Lower leg skin (tissue), 4 donors: ENCODE results near the gene WNK4. TPM values are rescaled to one million over a fixed set of nuclear protein-coding genes. Genes with fewer than 3 reads are reported as not detected.

Experiments used
- DNase-seq, 2 donors: peaks; one replicate each; pipeline ENCODE4 v3.0.0-alpha.2; 2019; ENCODE audit warnings: low spot score in 2 of 2
- H3K4me3 ChIP-seq: fragments of 200-600 bp; sonication (generic); 2 replicates; pipeline ENCODE4 v1.5.1; 2017; ENCODE audit warnings: mild to moderate bottlenecking, low read depth; ENCODE audit not compliant: poor library complexity, severe bottlenecking
- CTCF ChIP-seq, 3 donors: fragments of 450-650 bp; IDR thresholded peaks; one replicate each; pipeline ENCODE4 v1.5.1; 2016; ENCODE audit warnings: antibody characterized with exemption in 3 of 3, mild to moderate bottlenecking in 3 of 3, moderate library complexity in 2 of 3
- POLR2A ChIP-seq, 2 donors: fragments of 450-650 bp; IDR thresholded peaks; one replicate each; pipeline ENCODE4 v1.6.1; 2016 to 2017; ENCODE audit warnings: antibody characterized with exemption in 2 of 2, mild to moderate bottlenecking in 1 of 2, moderate library complexity in 1 of 2
- WGBS, 2 donors: methylation state at CpG; one replicate each; pipeline ENCODE4 v1.1.5; 2018; 5-methylcytosine and 5-hydroxymethylcytosine counted together
- intact Hi-C: fragments of 100-400 bp; cut with DNase I; formaldehyde crosslinking; loops from one replicate; pipeline ENCODE4 v1.15.0; 2023; ENCODE audit warnings: low total_unique reads
- total RNA-seq, 4 donors: library from RNA; depleted of rRNA; stranded (reverse); fragments of >200 nt; gene quantifications; one replicate each; pipeline ENCODE4 v1.1.0, GENCODE V29; 2016

WNK4 gene
- total RNA-seq, 4 donors from 2014 or later, result 0.62 to 1.0 TPM; not detected in 2

GRCh38 chr17:42779304-42779935 is 990 bp upstream of the WNK4 start:
- no peak for TF ChIP-seq POLR2A (IDR thresholded peaks at IDR 0.05)
- TF ChIP-seq CTCF (IDR thresholded peaks at IDR 0.05), result no peak
- intact Hi-C loops, result no loop called here
- no peak overlapping the region for H3K4me3 ChIP-seq
- WGBS, 2 donors, result 53 to 62% methylated on average over 3 of the region's 3 CpGs
- no peak for DNase-seq

- WGBS, 2 donors, result 7 to 9% methylated on average over 27 to 33 of the region's 39 CpGs
- TF ChIP-seq POLR2A (IDR thresholded peaks at IDR 0.05), result no peak
- TF ChIP-seq CTCF (IDR thresholded peaks at IDR 0.05), result no peak
- DNase-seq, result no peak
- intact Hi-C loops, result no loop called here
- peak overlapping the region; percentile 9 for H3K4me3 ChIP-seq
Measured at GRCh38 chr17:42780851-42781638, 635 bp downstream of the WNK4 start.

- intact Hi-C loops, result no loop called here
- H3K4me3 ChIP-seq, result no peak overlapping the region
- peak in 1 of 2 donors; percentile 40 for DNase-seq
- WGBS, 2 donors, result 36 to 38% methylated on average over 10 of the region's 10 CpGs
- TF ChIP-seq CTCF (IDR thresholded peaks at IDR 0.05), result no peak
- TF ChIP-seq POLR2A (IDR thresholded peaks at IDR 0.05), result no peak
Measured at GRCh38 chr17:42781639-42782165, 1.3 kb downstream of the WNK4 start.

GRCh38 chr17:42782166-42783061 is 2.0 kb downstream of the WNK4 start:
- no peak for TF ChIP-seq CTCF (IDR thresholded peaks at IDR 0.05)
- no peak for TF ChIP-seq POLR2A (IDR thresholded peaks at IDR 0.05)
- intact Hi-C loops, result no loop called here
- DNase-seq, result no peak
- WGBS, 2 donors, result 44 to 45% methylated on average over 29 of the region's 29 CpGs
- H3K4me3 ChIP-seq, result no peak overlapping the region

- intact Hi-C loops, result no loop called here
- no peak overlapping the region for H3K4me3 ChIP-seq
- no peak for DNase-seq
- TF ChIP-seq POLR2A (IDR thresholded peaks at IDR 0.05) (no peak), CTCF (IDR thresholded peaks at IDR 0.05) (no peak)
- 39 to 40% methylated on average over 9 of the region's 9 CpGs for WGBS, 2 donors
Measured at GRCh38 chr17:42783062-42783790, 2.8 kb downstream of the WNK4 start.
